ENCODE measurements around the gene CDAN1.
A peak's percentile ranks its signal among the peaks of the same experiment; 100 is the strongest.
"Not testable (repeated sequence)": the region's sequence is repeated elsewhere in the genome, so short reads cannot be mapped to it uniquely, and the experiment has no call there.

The CDAN1 gene

DNA sequence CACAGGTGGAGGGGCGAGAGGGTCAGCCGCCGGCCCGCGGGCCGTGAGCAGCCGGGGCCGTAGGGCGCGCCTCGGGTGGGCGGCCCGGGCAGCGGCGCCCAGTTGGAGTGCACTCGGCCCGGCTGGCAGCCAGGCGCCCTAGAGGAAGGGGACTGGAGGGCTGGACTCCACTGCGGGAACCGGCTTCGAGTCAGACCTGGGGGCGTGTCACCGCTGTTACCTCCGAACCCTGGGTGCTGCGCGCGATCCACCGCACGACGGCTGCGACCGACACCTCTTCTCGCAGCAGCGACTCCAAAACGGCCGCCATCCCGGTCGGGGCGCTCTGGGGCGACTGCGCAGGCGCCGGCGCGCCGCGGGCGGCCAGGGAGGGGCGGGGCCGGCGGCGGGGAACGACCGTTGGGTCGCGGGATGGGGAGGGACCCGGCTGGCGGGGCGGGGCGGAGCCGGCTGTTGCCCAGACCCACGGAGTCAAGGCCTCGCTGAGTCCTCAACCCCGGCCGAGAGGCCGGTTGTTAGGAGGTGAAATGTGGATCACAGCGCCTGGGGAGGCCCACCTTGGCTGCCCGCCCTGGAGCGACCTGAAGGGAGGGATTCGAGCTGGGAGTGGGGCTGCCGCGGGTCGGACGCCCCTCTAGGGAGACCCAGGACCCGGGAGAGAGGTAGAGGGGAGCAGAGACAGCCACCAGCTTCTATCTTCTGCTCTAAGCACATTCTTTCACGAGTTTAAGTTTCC lies at the start of gene CDAN1:
TSS of gene CDAN1 (minus strand) at position 336 of the 736 bp plus-strand sequence. CDS start at position 310, 26 bp downstream.
- peak; percentile 97 for DNase-seq (ENCODE audit: low read depth)
- H3K4me3 ChIP-seq (ENCODE audit: low read length): peak within 1 kb of the TSS; percentile 90
- H3K9me3 ChIP-seq (ENCODE audit: control insufficient read depth, low read length): no peaks in the 10 kb centered on the region

GRCh38 chr15:42785569-42785968 lies 48.6 kb upstream of the CDAN1 start:
- Histone ChIP-seq H3K36me3 (ENCODE audit: control insufficient read depth, insufficient read depth, low read length, severe bottlenecking) (peaks cover 17% of the 10 kb centered on the region), H3K9me3 (ENCODE audit: control insufficient read depth, low read length) (no peaks in the 10 kb centered on the region), H3K4me3 (ENCODE audit: low read length) (no peak overlapping the region), H3K4me1 (ENCODE audit: control insufficient read depth, insufficient read depth, low read length) (no peaks in the 10 kb centered on the region), H3K27me3 (replicated peaks; ENCODE audit: control insufficient read depth, insufficient read depth, low read length) (no peaks in the 10 kb centered on the region), H3K9ac (ENCODE audit: low read length) (no peak overlapping the region)
- DNase-seq (ENCODE audit: low read depth): no peak

More for the DNA sequence above, at the start of gene CDAN1:
- no peaks in the 10 kb centered on the region for H3K27me3 ChIP-seq (replicated peaks; ENCODE audit: control insufficient read depth, insufficient read depth, low read length)
- H3K36me3 ChIP-seq (ENCODE audit: control insufficient read depth, insufficient read depth, low read length, severe bottlenecking): peaks cover 33% of the 10 kb centered on the region
- peaks cover 18% of the 10 kb centered on the region for H3K4me1 ChIP-seq (ENCODE audit: control insufficient read depth, insufficient read depth, low read length)
- H3K9ac ChIP-seq (ENCODE audit: low read length): peak within 1 kb of the TSS; percentile 93

DNA sequence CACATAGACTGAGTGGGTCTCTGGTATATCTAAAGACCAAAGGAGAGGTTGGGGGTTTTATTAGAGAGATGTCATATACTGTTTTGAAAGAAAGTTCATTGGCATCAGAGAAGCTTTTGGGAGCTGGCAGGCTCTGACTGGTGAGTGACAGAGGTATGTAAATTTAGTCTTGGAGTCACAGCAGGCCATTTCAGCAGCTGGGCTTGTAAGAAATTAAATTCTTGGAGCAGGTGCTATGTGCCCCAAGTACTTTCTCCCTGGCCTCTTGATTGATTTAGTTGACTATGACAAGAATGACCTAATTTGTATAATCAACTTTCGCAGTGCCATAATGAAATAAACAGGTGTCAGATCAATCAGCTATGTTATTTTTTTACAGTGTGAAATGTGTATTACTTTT lies 47.8 kb upstream of the CDAN1 start:
- peaks cover 17% of the 10 kb centered on the region for H3K36me3 ChIP-seq (ENCODE audit: control insufficient read depth, insufficient read depth, low read length, severe bottlenecking)
- H3K27me3 ChIP-seq (replicated peaks; ENCODE audit: control insufficient read depth, insufficient read depth, low read length): no peaks in the 10 kb centered on the region
- H3K9ac ChIP-seq (ENCODE audit: low read length): no peak overlapping the region
- no peak overlapping the region for H3K4me3 ChIP-seq (ENCODE audit: low read length)
- no peaks in the 10 kb centered on the region for H3K9me3 ChIP-seq (ENCODE audit: control insufficient read depth, low read length)
- no peaks in the 10 kb centered on the region for H3K4me1 ChIP-seq (ENCODE audit: control insufficient read depth, insufficient read depth, low read length)
- DNase-seq (ENCODE audit: low read depth): no peak

GRCh38 chr15:42782716-42783115 lies 45.8 kb upstream of the CDAN1 start:
- Histone ChIP-seq H3K36me3 (ENCODE audit: control insufficient read depth, insufficient read depth, low read length, severe bottlenecking) (peaks cover 17% of the 10 kb centered on the region), H3K4me1 (ENCODE audit: control insufficient read depth, insufficient read depth, low read length) (no peaks in the 10 kb centered on the region), H3K4me3 (ENCODE audit: low read length) (no peak overlapping the region), H3K9me3 (ENCODE audit: control insufficient read depth, low read length) (no peaks in the 10 kb centered on the region), H3K9ac (ENCODE audit: low read length) (no peak overlapping the region), H3K27me3 (replicated peaks; ENCODE audit: control insufficient read depth, insufficient read depth, low read length) (no peaks in the 10 kb centered on the region)
- DNase-seq (ENCODE audit: low read depth): no peak

GRCh38 chr15:42775416-42775815 lies 38.5 kb upstream of the CDAN1 start:
- Histone ChIP-seq H3K36me3 (ENCODE audit: control insufficient read depth, insufficient read depth, low read length, severe bottlenecking) (peaks cover 18% of the 10 kb centered on the region), H3K4me1 (ENCODE audit: control insufficient read depth, insufficient read depth, low read length) (peaks cover 11% of the 10 kb centered on the region), H3K9me3 (ENCODE audit: control insufficient read depth, low read length) (no peaks in the 10 kb centered on the region), H3K27me3 (replicated peaks; ENCODE audit: control insufficient read depth, insufficient read depth, low read length) (no peaks in the 10 kb centered on the region), H3K4me3 (ENCODE audit: low read length) (no peak overlapping the region), H3K9ac (ENCODE audit: low read length) (no peak overlapping the region)
- peak; percentile 11 for DNase-seq (ENCODE audit: low read depth)

DNA sequence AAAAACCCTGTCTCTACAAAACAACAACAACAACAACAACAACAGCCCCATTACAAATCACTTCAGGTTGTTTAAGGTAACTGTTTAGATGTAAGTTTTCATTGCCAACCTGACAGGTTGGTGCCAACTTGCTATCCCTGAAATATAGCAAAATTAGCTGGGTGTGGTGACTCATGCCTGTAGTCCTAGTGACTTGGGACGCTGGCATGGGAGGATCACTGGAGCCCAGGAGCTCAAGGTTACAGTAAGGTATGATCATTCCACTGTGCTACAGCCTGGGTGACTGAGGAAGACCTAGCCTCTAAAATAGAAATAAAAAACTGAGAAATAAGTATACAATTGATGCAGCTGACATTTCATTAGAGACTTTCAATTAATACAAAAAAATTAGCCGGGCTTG lies 36.0 kb upstream of the CDAN1 start:
- Histone ChIP-seq H3K36me3 (ENCODE audit: control insufficient read depth, insufficient read depth, low read length, severe bottlenecking) (peaks cover 18% of the 10 kb centered on the region), H3K4me3 (ENCODE audit: low read length) (no peak overlapping the region), H3K9ac (ENCODE audit: low read length) (no peak overlapping the region), H3K4me1 (ENCODE audit: control insufficient read depth, insufficient read depth, low read length) (peaks cover 12% of the 10 kb centered on the region), H3K9me3 (ENCODE audit: control insufficient read depth, low read length) (no peaks in the 10 kb centered on the region), H3K27me3 (replicated peaks; ENCODE audit: control insufficient read depth, insufficient read depth, low read length) (no peaks in the 10 kb centered on the region)
- no peak for DNase-seq (ENCODE audit: low read depth)

GRCh38 chr15:42772144-42772543 lies 35.2 kb upstream of the CDAN1 start:
- H3K9ac ChIP-seq (ENCODE audit: low read length): no peak overlapping the region
- peaks cover 18% of the 10 kb centered on the region for H3K36me3 ChIP-seq (ENCODE audit: control insufficient read depth, insufficient read depth, low read length, severe bottlenecking)
- no peak overlapping the region for H3K4me3 ChIP-seq (ENCODE audit: low read length)
- no peaks in the 10 kb centered on the region for H3K27me3 ChIP-seq (replicated peaks; ENCODE audit: control insufficient read depth, insufficient read depth, low read length)
- no peak for DNase-seq (ENCODE audit: low read depth)
- H3K4me1 ChIP-seq (ENCODE audit: control insufficient read depth, insufficient read depth, low read length): peaks cover 12% of the 10 kb centered on the region
- no peaks in the 10 kb centered on the region for H3K9me3 ChIP-seq (ENCODE audit: control insufficient read depth, low read length)

DNA sequence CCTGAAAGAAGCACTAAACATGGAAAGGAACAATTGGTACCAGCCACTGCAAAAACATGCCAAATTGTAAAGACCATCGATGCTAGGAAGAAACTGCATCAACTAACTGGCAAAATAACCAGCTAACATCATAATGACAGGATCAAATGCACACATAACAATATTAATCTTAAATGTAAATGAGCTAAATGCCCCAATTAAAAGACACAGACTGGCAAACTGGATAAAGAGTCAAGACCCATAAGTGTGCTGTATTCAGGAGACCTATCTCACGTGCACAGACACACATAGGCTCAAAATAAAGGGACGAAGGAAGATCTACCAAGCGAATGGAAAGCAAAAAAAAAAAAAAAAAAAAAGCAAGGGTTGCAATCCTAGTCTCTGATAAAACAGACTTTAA lies 29.2 kb upstream of the CDAN1 start:
- H3K36me3 ChIP-seq (ENCODE audit: control insufficient read depth, insufficient read depth, low read length, severe bottlenecking); H3K9ac ChIP-seq (ENCODE audit: low read length); H3K27me3 ChIP-seq (replicated peaks; ENCODE audit: control insufficient read depth, insufficient read depth, low read length); DNase-seq (ENCODE audit: low read depth); H3K4me3 ChIP-seq (ENCODE audit: low read length); H3K4me1 ChIP-seq (ENCODE audit: control insufficient read depth, insufficient read depth, low read length); H3K9me3 ChIP-seq (ENCODE audit: control insufficient read depth, low read length): not testable (repeated sequence)

- H3K4me3 ChIP-seq (ENCODE audit: low read length); H3K9ac ChIP-seq (ENCODE audit: low read length); DNase-seq (ENCODE audit: low read depth): not testable (repeated sequence)
Observed at GRCh38 chr15:42764154-42764731, 27.3 kb upstream of the CDAN1 start.

DNA sequence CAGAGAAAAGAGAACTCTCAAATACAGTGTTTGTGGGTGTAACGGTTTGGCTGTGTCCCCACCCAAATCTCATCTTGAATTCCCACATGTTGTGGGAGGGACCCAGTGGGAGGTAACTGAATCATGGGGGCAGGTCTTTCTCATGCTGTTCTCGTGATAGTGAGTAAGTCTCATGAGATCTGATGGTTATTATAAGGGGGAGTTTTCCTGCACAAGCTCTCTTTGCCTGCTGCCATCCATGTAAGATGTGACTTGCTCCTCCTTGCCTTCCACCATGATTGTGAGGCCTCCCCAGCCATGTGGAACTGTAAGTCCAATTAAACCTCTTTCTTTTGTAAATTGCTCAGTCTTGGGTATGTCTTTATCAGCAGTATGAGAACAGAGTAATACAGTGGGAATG lies 24.9 kb upstream of the CDAN1 start:
- H3K4me3 ChIP-seq (ENCODE audit: low read length); DNase-seq (ENCODE audit: low read depth); H3K27me3 ChIP-seq (replicated peaks; ENCODE audit: control insufficient read depth, insufficient read depth, low read length): not testable (repeated sequence)

More at GRCh38 chr15:42764154-42764731, 27.3 kb upstream of the CDAN1 start:
- not testable (repeated sequence) for H3K36me3 ChIP-seq (ENCODE audit: control insufficient read depth, insufficient read depth, low read length, severe bottlenecking); H3K27me3 ChIP-seq (replicated peaks; ENCODE audit: control insufficient read depth, insufficient read depth, low read length); H3K4me1 ChIP-seq (ENCODE audit: control insufficient read depth, insufficient read depth, low read length)
- peaks cover 14% of the 10 kb centered on the region for H3K9me3 ChIP-seq (ENCODE audit: control insufficient read depth, low read length)

GRCh38 chr15:42760759-42761158 lies 23.8 kb upstream of the CDAN1 start:
- Histone ChIP-seq H3K36me3 (ENCODE audit: control insufficient read depth, insufficient read depth, low read length, severe bottlenecking) (no peaks in the 10 kb centered on the region), H3K27me3 (replicated peaks; ENCODE audit: control insufficient read depth, insufficient read depth, low read length) (no peaks in the 10 kb centered on the region), H3K4me1 (ENCODE audit: control insufficient read depth, insufficient read depth, low read length) (no peaks in the 10 kb centered on the region), H3K9ac (ENCODE audit: low read length) (no peak overlapping the region), H3K4me3 (ENCODE audit: low read length) (no peak overlapping the region), H3K9me3 (ENCODE audit: control insufficient read depth, low read length) (peaks cover 14% of the 10 kb centered on the region)
- DNase-seq (ENCODE audit: low read depth): no peak

More for the DNA sequence above, 24.9 kb upstream of the CDAN1 start:
- H3K36me3 ChIP-seq (ENCODE audit: control insufficient read depth, insufficient read depth, low read length, severe bottlenecking); H3K9ac ChIP-seq (ENCODE audit: low read length); H3K4me1 ChIP-seq (ENCODE audit: control insufficient read depth, insufficient read depth, low read length): not testable (repeated sequence)
- peaks cover 14% of the 10 kb centered on the region for H3K9me3 ChIP-seq (ENCODE audit: control insufficient read depth, low read length)

Data from adipocyte (in vitro differentiated cells).